ENCODE data around the gene GAL. TPM values are rescaled to one million over a fixed set of nuclear protein-coding genes. Genes with fewer than 3 reads are reported as not detected.

GAL gene
- total and polyA plus RNA-seq, 4 donors, result 0.61 to 1.8 TPM; not detected in 2

GRCh38 chr11:68711114-68711513 is 26.8 kb downstream of the GAL start:
- 94 to 96% methylated on average over 8 of the region's 8 CpGs for WGBS, 2 donors
- ATAC-seq (ENCODE audit: insufficient read depth, low FRiP score), result no peak

GRCh38 chr11:68714060-68714856 is 29.9 kb downstream of the GAL start:
- Histone ChIP-seq H3K27ac (ENCODE audit: low read depth in 1 of 2, low read length in 1 of 2) (no peak overlapping the region), H3K9me3 (ENCODE audit: control insufficient read depth in 4 of 4, insufficient read depth in 3 of 4, low read length in 3 of 4) (peaks cover 0 to 2% (median 0%) of the 10 kb centered on the region in 4 donors), H3K9ac (ENCODE audit: insufficient read depth in 1 of 2, low read length in 2 of 2) (no peak overlapping the region), H3K36me3 (ENCODE audit: control insufficient read depth in 4 of 4, insufficient read depth in 4 of 4, low read length in 4 of 4) (no peaks in the 10 kb centered on the region), H3K4me1 (ENCODE audit: control insufficient read depth in 5 of 5, insufficient read depth in 5 of 5, low read length in 5 of 5) (peaks cover 0 to 6% (median 0%) of the 10 kb centered on the region in 5 donors), H3K27me3 (ENCODE audit: control insufficient read depth in 3 of 3, insufficient read depth in 3 of 3, low read length in 2 of 3) (no peaks in the 10 kb centered on the region), H3K4me3 (no peak overlapping the region)
- ATAC-seq (ENCODE audit: insufficient read depth, low FRiP score) (no peak), DNase-seq (peak in 1 of 3 donors; percentile 4)
- 80 to 89% methylated on average over 23 of the region's 23 CpGs for WGBS, 2 donors
- TF ChIP-seq CTCF (IDR thresholded peaks at IDR 0.05; ENCODE audit: control extremely low read depth, extremely low read depth), result no peak

More at GRCh38 chr11:68711114-68711513, 26.8 kb downstream of the GAL start:
- Histone ChIP-seq H3K36me3 (ENCODE audit: control insufficient read depth in 4 of 4, insufficient read depth in 4 of 4, low read length in 4 of 4) (no peaks in the 10 kb centered on the region), H3K9ac (ENCODE audit: insufficient read depth in 1 of 2, low read length in 2 of 2) (no peak overlapping the region), H3K9me3 (ENCODE audit: control insufficient read depth in 4 of 4, insufficient read depth in 3 of 4, low read length in 3 of 4) (no peaks in the 10 kb centered on the region), H3K27me3 (ENCODE audit: control insufficient read depth in 3 of 3, insufficient read depth in 3 of 3, low read length in 2 of 3) (no peaks in the 10 kb centered on the region), H3K4me1 (ENCODE audit: control insufficient read depth in 5 of 5, insufficient read depth in 5 of 5, low read length in 5 of 5) (peaks cover 0 to 6% (median 0%) of the 10 kb centered on the region in 5 donors), H3K27ac (ENCODE audit: low read depth in 1 of 2, low read length in 1 of 2) (no peak overlapping the region), H3K4me3 (no peak overlapping the region)
- no peak for TF ChIP-seq CTCF (IDR thresholded peaks at IDR 0.05; ENCODE audit: control extremely low read depth, extremely low read depth)
- no peak for DNase-seq

GRCh38 chr11:68715456-68716122 is 31.2 kb downstream of the GAL start:
- DNase-seq (no peak), ATAC-seq (ENCODE audit: insufficient read depth, low FRiP score) (no peak)
- H3K4me1 ChIP-seq (ENCODE audit: control insufficient read depth in 5 of 5, insufficient read depth in 5 of 5, low read length in 5 of 5), result peaks cover 0 to 6% (median 0%) of the 10 kb centered on the region in 5 donors
- 76 to 89% methylated on average over 11 of the region's 11 CpGs for WGBS, 2 donors
- H3K27ac ChIP-seq (ENCODE audit: low read depth in 1 of 2, low read length in 1 of 2), result no peak overlapping the region
- peaks cover 0 to 2% (median 0%) of the 10 kb centered on the region in 4 donors for H3K9me3 ChIP-seq (ENCODE audit: control insufficient read depth in 4 of 4, insufficient read depth in 3 of 4, low read length in 3 of 4)
- H3K36me3 ChIP-seq (ENCODE audit: control insufficient read depth in 4 of 4, insufficient read depth in 4 of 4, low read length in 4 of 4), result no peaks in the 10 kb centered on the region
- no peak for TF ChIP-seq CTCF (IDR thresholded peaks at IDR 0.05; ENCODE audit: control extremely low read depth, extremely low read depth)
- H3K4me3 ChIP-seq, result no peak overlapping the region
- no peaks in the 10 kb centered on the region for H3K27me3 ChIP-seq (ENCODE audit: control insufficient read depth in 3 of 3, insufficient read depth in 3 of 3, low read length in 2 of 3)
- H3K9ac ChIP-seq (ENCODE audit: insufficient read depth in 1 of 2, low read length in 2 of 2), result no peak overlapping the region

Data from lung (tissue), 12 donors.